ENCODE data around the gene AFF1.
A peak's percentile ranks its signal among the peaks of the same experiment; 100 is the strongest.

Gene AFF1

DNA sequence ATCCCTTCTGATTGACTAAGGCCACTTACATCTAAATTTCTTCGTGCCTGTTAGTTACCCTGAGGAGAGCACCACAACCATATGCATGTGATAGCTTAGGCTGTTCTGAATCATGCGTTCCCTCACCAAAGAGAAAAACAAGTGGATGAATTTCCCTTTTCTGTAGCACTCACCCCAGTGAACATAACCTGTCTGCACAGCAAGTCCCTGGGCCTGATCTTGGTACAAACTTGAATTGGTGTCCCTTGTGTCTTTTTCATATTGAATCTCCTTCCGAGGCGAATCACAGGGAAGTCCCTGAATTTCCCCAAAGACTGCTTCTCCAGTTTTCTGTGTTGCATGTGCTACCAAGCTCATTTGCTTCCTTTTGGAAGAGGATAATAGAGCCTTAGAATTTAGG is 185.2 kb downstream of the AFF1 start:
- TF ChIP-seq CTCF (IDR thresholded peaks at IDR 0.05), result no peak
- intact Hi-C loops (cut with DNase I; ENCODE audit: low total_unique reads), result loop anchor here (5.0 kb wide), 1 partner anchor 63 kb away; no protein-coding TSS in a partner anchor
- DNase-seq, result no peak
- H3K27me3 ChIP-seq, result no peaks in the 10 kb centered on the region
- H3K4me1 ChIP-seq, result peaks cover 0 to 81% (median 47%) of the 10 kb centered on the region in 4 donors
- H3K9me3 ChIP-seq, result no peaks in the 10 kb centered on the region
- H3K27ac ChIP-seq, result peak overlapping the region; percentile 78 to 79
- peaks cover 20 to 39% (median 20%) of the 10 kb centered on the region in 3 donors for H3K36me3 ChIP-seq
- peak overlapping the region; percentile 41 to 45 for H3K4me3 ChIP-seq

- Histone ChIP-seq H3K36me3 (peaks cover 20 to 39% (median 22%) of the 10 kb centered on the region in 3 donors), H3K9me3 (no peaks in the 10 kb centered on the region), H3K4me3 (peak overlapping the region; percentile 41 to 45), H3K27ac (peak overlapping the region; percentile 78 to 79), H3K27me3 (no peaks in the 10 kb centered on the region), H3K4me1 (peaks cover 0 to 80% (median 47%) of the 10 kb centered on the region in 4 donors)
- DNase-seq, result peak; percentile 68 to 92
- intact Hi-C loops (cut with DNase I; ENCODE audit: low total_unique reads), result loop anchor here (5.0 kb wide), 1 partner anchor 63 kb away; no protein-coding TSS in a partner anchor
- TF ChIP-seq CTCF (IDR thresholded peaks at IDR 0.05), result no peak
Observed at GRCh38 chr4:87120411-87121162, 185.8 kb downstream of the AFF1 start.

- intact Hi-C loops (cut with DNase I; ENCODE audit: low total_unique reads), result loop anchor here (5.0 kb wide), 1 partner anchor 64 kb away; no protein-coding TSS in a partner anchor
- H3K27me3 ChIP-seq, result no peaks in the 10 kb centered on the region
- no peak for DNase-seq
- H3K36me3 ChIP-seq, result peaks cover 21 to 39% (median 24%) of the 10 kb centered on the region in 3 donors
- peak overlapping the region; percentile 78 to 79 for H3K27ac ChIP-seq
- H3K9me3 ChIP-seq, result no peaks in the 10 kb centered on the region
- peaks cover 0 to 71% (median 43%) of the 10 kb centered on the region in 4 donors for H3K4me1 ChIP-seq
- H3K4me3 ChIP-seq, result peak overlapping the region in 1 of 2 donors; percentile 45
- TF ChIP-seq CTCF (IDR thresholded peaks at IDR 0.05), result no peak
Observed at GRCh38 chr4:87121341-87122065, 186.7 kb downstream of the AFF1 start.

GRCh38 chr4:87122252-87122651 is 187.4 kb downstream of the AFF1 start:
- no peaks in the 10 kb centered on the region for H3K9me3 ChIP-seq
- H3K27me3 ChIP-seq, result no peaks in the 10 kb centered on the region
- DNase-seq, result peak in 1 of 2 donors; percentile 42
- peaks cover 0 to 64% (median 36%) of the 10 kb centered on the region in 4 donors for H3K4me1 ChIP-seq
- no peak for TF ChIP-seq CTCF (IDR thresholded peaks at IDR 0.05)
- intact Hi-C loops (cut with DNase I; ENCODE audit: low total_unique reads), result loop anchor here (5.0 kb wide), 1 partner anchor 65 kb away; no protein-coding TSS in a partner anchor
- no peak overlapping the region for H3K4me3 ChIP-seq
- H3K27ac ChIP-seq, result peak overlapping the region; percentile 78 to 79
- peaks cover 18 to 39% (median 25%) of the 10 kb centered on the region in 3 donors for H3K36me3 ChIP-seq

DNA sequence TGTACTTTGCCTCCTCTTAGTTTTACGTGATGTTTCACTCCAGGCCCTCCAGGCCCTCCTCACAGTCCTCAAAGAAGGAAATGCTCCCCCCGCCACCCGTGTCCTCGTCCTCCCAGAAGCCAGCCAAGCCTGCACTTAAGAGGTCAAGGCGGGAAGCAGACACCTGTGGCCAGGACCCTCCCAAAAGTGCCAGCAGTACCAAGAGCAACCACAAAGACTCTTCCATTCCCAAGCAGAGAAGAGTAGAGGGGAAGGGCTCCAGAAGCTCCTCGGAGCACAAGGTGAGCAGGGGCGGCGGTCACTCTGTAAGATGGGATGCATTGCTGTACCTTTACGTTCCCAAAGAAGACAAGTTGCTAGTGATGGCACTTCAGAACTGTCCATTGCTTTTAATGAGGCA is 191.2 kb downstream of the AFF1 start:
- intact Hi-C loops (cut with DNase I; ENCODE audit: low total_unique reads), result no loop called here

More for the DNA sequence above, 191.2 kb downstream of the AFF1 start:
- Histone ChIP-seq H3K27ac (no peak overlapping the region), H3K9me3 (no peaks in the 10 kb centered on the region), H3K36me3 (peaks cover 52 to 62% (median 59%) of the 10 kb centered on the region in 3 donors), H3K27me3 (no peaks in the 10 kb centered on the region), H3K4me1 (peaks cover 0 to 26% (median 14%) of the 10 kb centered on the region in 4 donors), H3K4me3 (no peak overlapping the region)
- no peak for TF ChIP-seq CTCF (IDR thresholded peaks at IDR 0.05)
- DNase-seq, result no peak

All from tibial artery (tissue), 4 donors.